Stimulated activated CD4-positive, alpha-beta T cell treated with anti-CD3 and anti-CD28 coated beads, Interleukin-15, amount 100 ng/mL, for 48 hours (primary cell): Measurements from ENCODE around the gene TXLNB.
"Not testable (repeated sequence)": the region's sequence is repeated elsewhere in the genome, so short reads cannot be mapped to it uniquely, and the experiment has no call there.

Experiments
- DNase-seq, 2 donors: peaks; one replicate each; pipeline ENCODE4 v3.0.0-alpha.2; 2020; ENCODE audit warnings: low read depth in 2 of 2

The TXLNB gene

DNA sequence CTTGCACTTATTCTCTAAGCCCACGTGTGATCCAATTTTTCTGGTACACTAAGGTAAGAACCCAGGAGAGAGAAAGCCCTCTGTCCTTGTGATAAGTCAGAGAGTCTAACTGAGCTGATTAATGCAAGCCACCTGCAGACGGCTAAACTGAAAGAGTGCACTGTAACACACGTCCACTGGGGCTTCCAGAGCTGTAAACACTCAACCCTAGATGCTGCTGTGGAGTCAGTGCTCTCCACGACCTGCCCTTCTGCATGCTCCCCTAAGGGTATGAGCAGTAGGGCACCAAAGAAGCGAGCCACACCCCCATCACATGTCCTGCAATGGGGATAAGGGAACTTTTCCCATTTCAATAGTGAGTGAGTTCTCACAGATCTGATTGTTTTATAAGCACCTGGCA, 55.7 kb downstream of the TXLNB start:
- DNase-seq, result no peak

- no peak for DNase-seq
These were observed 56.1 kb downstream of the TXLNB start for GRCh38 chr6:139235661-139236060.

DNA sequence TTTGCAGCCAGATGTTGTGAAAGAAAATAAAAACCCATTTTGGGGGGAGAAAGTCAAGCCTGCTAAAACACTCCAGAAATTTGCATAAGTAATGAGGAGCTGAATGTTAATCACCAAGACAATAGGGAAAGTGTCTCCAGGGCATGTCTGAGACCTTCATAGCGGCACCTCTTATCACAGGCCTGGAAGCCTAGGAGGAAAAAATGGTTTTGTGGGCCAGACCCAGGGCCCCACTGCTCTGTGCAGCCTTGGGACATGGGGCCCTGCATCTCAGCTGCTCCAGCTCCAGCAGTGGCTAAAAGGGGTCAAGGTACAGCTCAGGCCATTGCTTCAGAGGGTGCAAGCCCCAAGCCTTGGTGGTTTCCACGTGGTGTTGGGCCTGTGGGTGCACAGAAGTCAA, 57.6 kb downstream of the TXLNB start:
- not testable (repeated sequence) for DNase-seq

- no peak for DNase-seq
These were observed 60.6 kb downstream of the TXLNB start for GRCh38 chr6:139231206-139231605.

DNA sequence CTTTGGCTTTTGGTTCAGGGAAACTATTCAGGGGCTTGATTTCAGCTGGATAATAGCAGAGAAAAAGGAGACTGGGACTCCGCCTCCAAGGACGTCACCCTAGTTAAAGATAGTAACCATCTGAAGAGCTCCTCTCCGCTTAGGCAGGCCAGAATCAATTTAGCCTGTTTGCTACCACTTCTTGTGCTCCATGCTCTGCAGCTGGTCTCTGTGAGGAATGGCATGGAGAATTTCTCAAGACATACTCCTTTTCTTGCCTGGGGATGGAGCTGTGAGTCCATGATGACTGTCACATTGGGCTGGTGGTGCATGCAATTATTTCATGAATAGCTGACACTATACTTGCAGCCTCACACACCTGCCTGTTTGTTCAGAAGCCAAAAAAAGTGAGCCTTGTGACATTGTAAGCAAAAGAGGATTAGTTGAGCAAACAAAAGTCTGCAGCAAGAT, 61.4 kb downstream of the TXLNB start:
- no peak for DNase-seq

DNA sequence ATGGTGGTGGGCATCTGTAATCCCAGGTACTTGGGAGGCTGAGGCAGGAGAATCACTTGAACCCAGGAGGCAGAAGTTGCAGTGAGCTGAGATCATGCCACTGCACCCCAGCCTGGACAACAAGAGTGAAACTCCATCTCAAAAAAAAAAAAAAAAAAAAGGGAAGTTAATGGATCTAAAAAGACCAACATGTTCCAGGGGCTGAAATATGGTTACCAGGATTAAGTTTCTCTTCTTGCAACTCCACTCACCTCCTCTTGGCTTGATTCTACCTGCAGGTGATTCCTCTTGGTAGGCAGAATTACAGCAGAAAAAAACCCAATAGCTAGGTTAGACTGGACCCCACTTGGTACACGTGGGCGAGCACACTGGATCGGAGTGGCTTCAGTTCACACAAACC, 63.4 kb downstream of the TXLNB start:
- DNase-seq, result not testable (repeated sequence)

DNA sequence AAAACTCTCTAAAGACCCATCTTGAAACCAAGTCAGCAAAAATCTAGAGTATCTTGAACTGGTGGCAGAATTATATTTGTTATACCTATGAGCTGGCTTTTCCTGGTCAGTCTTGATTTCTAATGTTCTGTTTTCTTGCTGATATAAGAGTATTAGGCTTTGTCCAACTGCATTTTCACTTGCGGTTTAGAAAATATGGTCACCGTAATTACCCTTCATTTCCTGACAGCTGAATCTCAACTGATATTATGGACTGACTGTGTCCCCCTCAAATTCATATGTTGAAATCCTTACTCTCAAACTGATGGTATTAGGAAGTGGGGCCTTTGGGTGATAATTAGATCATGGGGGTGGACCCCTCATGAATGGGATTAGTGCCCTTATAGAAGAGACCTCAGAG, 72.1 kb downstream of the TXLNB start:
- DNase-seq, result no peak

GRCh38 chr6:139219271-139219729, 72.5 kb downstream of the TXLNB start:
- DNase-seq, result peak; percentile 60 to 61

GRCh38 chr6:139212460-139212859, 79.3 kb downstream of the TXLNB start:
- DNase-seq, result not testable (repeated sequence)

GRCh38 chr6:139210766-139211165, 81.0 kb downstream of the TXLNB start:
- DNase-seq, result not testable (repeated sequence)

GRCh38 chr6:139205843-139206242, 86.0 kb downstream of the TXLNB start:
- DNase-seq, result no peak

GRCh38 chr6:139204978-139205377, 86.8 kb downstream of the TXLNB start:
- DNase-seq, result no peak

- DNase-seq, result no peak
These were observed 90.4 kb downstream of the TXLNB start for GRCh38 chr6:139201378-139201777.

DNA sequence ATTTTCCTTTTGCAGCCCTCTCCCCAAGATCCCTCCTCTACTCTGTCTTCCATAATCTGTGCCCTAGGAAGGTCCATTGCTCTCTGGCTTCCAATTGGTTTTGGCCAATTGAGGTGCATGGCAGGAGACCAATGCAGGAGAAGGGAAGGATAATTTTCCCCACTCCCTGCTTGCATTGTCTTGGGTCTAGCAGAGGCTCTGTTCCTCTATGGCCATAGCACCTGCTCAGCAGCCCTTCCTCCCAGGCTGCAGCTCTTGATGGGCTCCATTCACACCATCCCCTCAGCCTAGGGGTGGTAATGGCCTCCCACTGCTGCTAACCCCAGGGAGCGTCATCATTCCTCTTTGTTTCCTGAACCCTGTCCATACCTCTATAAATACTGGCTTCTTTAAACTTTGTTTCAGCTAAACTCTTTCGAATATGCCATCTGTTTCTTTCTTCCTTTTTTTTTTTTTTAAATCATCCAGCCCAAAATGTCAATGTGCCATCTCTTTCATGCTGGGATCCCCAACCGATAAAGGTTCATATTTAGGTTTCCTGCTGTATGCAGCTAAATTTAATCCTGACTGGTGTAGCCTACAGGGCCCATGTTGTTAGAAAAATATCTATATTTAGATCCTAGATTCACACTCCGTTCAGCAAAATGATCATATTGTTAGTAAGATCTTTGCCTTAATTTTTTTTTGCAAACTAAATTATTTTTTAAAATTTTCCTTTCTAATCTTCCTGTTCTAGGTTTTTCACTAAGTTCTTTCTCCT, 93.1 kb downstream of the TXLNB start:
- DNase-seq, result no peak

DNA sequence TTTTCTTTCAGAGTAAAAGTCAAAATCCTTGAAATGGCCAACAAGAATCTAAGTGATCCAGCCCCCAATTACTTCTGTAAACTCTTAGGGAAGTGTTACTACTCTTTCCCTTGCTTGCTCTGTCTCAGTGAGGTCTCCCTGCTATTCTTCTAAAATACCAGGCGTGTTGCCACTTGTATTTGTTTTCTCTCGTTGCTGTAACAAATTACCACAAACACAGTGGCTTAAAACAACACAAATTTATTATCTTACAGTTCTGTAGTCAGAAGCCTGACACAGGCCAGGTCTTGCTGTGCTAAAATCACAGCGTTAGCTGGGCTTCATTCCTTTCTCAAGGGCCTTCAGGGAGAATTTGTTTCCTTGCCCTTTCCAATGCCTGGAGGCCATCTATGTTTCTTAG, 97.1 kb downstream of the TXLNB start:
- DNase-seq, result no peak
